ENCODE data around the gene CCT8.
"Not testable (repeated sequence)": the region's sequence is repeated elsewhere in the genome, so short reads cannot be mapped to it uniquely, and the experiment has no call there.

CCT8 gene

GRCh38 chr21:29080454-29080941 lies 7.0 kb upstream of the CCT8 start:
- H3K4me2 ChIP-seq (ENCODE audit: low read depth, low read length, poor library complexity, severe bottlenecking) = no peak overlapping the region
- no peak overlapping the region for H3K4me3 ChIP-seq (ENCODE audit: insufficient read depth, low read length, poor library complexity, severe bottlenecking)
- H3K9ac ChIP-seq (ENCODE audit: low read length) = no peak overlapping the region
- no peaks in the 10 kb centered on the region for H3K9me3 ChIP-seq (ENCODE audit: insufficient read depth, low read length)
- no peaks in the 10 kb centered on the region for H3K27me3 ChIP-seq (ENCODE audit: low read length)
- no peak overlapping the region for H2AFZ ChIP-seq (ENCODE audit: low read depth, low read length, severe bottlenecking)
- peaks cover 5% of the 10 kb centered on the region; the same call in 1 of the 2 replicates for H3K79me2 ChIP-seq (ENCODE audit: insufficient read depth, low read length)
- no peak overlapping the region for H3K27ac ChIP-seq (ENCODE audit: low read depth, low read length)
- no peaks in the 10 kb centered on the region for H4K20me1 ChIP-seq (ENCODE audit: low read depth, low read length)
- H3K36me3 ChIP-seq (ENCODE audit: low read length) = no peaks in the 10 kb centered on the region
- H3K9me2 ChIP-seq (replicated peaks; ENCODE audit: insufficient read depth, low read length) = no peaks in the 10 kb centered on the region
- no peak for TF ChIP-seq EZH2phosphoT487 (conservative IDR thresholded peaks at IDR 0.05; ENCODE audit: low read length)
- peaks cover 27% of the 10 kb centered on the region for H3F3A ChIP-seq (ENCODE audit: insufficient read depth)

DNA sequence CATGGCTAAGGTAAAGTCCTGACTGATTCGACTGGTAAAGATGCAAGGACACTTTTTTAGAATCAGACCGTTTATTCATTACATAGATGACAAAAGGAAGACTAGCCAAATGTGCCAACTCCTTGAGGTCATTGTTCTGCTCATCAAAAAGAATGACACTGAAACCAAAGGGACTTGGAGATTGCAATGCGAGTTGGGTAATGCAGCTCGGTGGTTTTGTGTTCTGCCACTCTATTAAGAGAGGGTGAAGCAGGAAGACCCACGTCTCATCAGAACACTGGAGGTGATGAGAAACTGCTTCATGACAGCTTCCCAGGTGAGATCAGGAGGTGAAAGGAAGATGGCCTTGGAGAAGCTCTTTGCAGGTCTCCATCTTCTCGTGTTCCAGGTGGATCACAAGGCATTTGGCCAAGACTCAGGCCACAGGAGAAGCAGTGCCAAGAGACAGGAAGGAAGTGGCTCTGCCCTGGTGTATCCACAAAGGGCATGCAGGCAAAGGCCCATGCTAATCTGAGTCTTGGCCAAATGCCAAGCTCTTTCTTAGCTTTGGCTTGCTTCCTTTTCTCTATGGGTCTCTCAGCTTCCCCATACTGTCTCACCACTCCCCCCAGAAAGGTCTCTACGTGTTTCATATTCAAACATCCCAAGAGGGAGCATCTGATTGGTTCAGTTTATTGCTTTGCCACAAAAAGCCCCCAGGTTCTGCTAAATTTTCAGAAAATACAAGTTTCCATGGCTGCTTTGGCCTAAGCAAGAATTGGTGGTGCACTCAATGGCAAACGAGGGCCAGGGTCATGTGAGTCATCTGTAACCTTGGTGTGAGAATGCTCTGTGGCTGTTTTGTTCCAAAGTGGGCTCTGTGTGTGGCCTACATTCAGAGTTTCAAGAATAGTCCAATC lies 5.7 kb upstream of the CCT8 start:
- H3K36me3 ChIP-seq (ENCODE audit: low read length) = no peaks in the 10 kb centered on the region
- H3K27ac ChIP-seq (ENCODE audit: low read depth, low read length) = peak overlapping the region; percentile 74
- no peaks in the 10 kb centered on the region for H4K20me1 ChIP-seq (ENCODE audit: low read depth, low read length)
- no peaks in the 10 kb centered on the region for H3K9me2 ChIP-seq (replicated peaks; ENCODE audit: insufficient read depth, low read length)
- no peak overlapping the region for H3K4me3 ChIP-seq (ENCODE audit: insufficient read depth, low read length, poor library complexity, severe bottlenecking)
- H3K9ac ChIP-seq (ENCODE audit: low read length) = peak overlapping the region; percentile 24; the same call in 1 of the 2 replicates
- peaks cover 31% of the 10 kb centered on the region for H3F3A ChIP-seq (ENCODE audit: insufficient read depth)
- TF ChIP-seq CTCF (IDR thresholded peaks at IDR 0.05; ENCODE audit: insufficient read depth, low read length, poor library complexity, severe bottlenecking) = no peak
- TF ChIP-seq EZH2phosphoT487 (conservative IDR thresholded peaks at IDR 0.05; ENCODE audit: low read length) = no peak
- no peaks in the 10 kb centered on the region for H3K27me3 ChIP-seq (ENCODE audit: low read length)
- peaks cover 5% of the 10 kb centered on the region; the same call in 1 of the 2 replicates for H3K79me2 ChIP-seq (ENCODE audit: insufficient read depth, low read length)
- H3K4me2 ChIP-seq (ENCODE audit: low read depth, low read length, poor library complexity, severe bottlenecking) = peak overlapping the region; percentile 68
- H2AFZ ChIP-seq (ENCODE audit: low read depth, low read length, severe bottlenecking) = peak overlapping the region; percentile 61
- H3K9me3 ChIP-seq (ENCODE audit: insufficient read depth, low read length) = no peaks in the 10 kb centered on the region

DNA sequence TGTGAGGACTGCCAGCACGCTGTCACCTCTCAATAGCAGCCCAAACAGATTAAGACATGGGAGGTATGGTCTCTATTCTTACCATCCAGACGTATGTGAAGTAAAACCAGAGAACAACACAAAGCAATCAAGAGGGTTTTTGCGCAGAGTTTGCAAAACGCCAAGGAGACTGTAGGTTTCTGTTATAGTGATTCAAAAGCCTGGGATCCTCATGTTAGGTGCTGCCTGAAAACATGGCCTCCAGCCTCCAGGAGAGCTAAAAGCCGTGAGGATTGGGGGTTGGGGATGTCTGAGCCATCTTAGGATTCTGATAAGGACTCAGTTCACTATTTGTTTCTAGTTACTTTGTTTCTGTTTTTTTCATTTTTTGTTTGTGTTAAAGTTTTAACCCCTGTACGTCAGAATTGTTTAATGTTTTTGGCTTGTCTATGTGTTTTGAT lies 4.2 kb upstream of the CCT8 start:
- Histone ChIP-seq H3F3A (ENCODE audit: insufficient read depth) (peaks cover 32% of the 10 kb centered on the region), H3K9me3 (ENCODE audit: insufficient read depth, low read length) (no peaks in the 10 kb centered on the region), H3K4me2 (ENCODE audit: low read depth, low read length, poor library complexity, severe bottlenecking) (peak overlapping the region; percentile 68), H3K27me3 (ENCODE audit: low read length) (no peaks in the 10 kb centered on the region), H3K4me3 (ENCODE audit: insufficient read depth, low read length, poor library complexity, severe bottlenecking) (peak overlapping the region; percentile 37), H3K9ac (ENCODE audit: low read length) (peak overlapping the region; percentile 59), H3K27ac (ENCODE audit: low read depth, low read length) (peak overlapping the region; percentile 74), H4K20me1 (ENCODE audit: low read depth, low read length) (peaks cover 1% of the 10 kb centered on the region; the same call in 1 of the 2 replicates), H2AFZ (ENCODE audit: low read depth, low read length, severe bottlenecking) (peak overlapping the region; percentile 94), H3K36me3 (ENCODE audit: low read length) (no peaks in the 10 kb centered on the region; the same call in 1 of the 2 replicates), H3K9me2 (replicated peaks; ENCODE audit: insufficient read depth, low read length) (no peaks in the 10 kb centered on the region), H3K79me2 (ENCODE audit: insufficient read depth, low read length) (peaks cover 14% of the 10 kb centered on the region)
- no peak for TF ChIP-seq EZH2phosphoT487 (conservative IDR thresholded peaks at IDR 0.05; ENCODE audit: low read length)
- TF ChIP-seq CTCF (IDR thresholded peaks at IDR 0.05; ENCODE audit: insufficient read depth, low read length, poor library complexity, severe bottlenecking) = no peak

GRCh38 chr21:29076731-29077640 lies 3.5 kb upstream of the CCT8 start:
- not testable (repeated sequence) for H3K27me3 ChIP-seq (ENCODE audit: low read length); H3K9me3 ChIP-seq (ENCODE audit: insufficient read depth, low read length); H4K20me1 ChIP-seq (ENCODE audit: low read depth, low read length); H3K36me3 ChIP-seq (ENCODE audit: low read length); H3K9me2 ChIP-seq (replicated peaks; ENCODE audit: insufficient read depth, low read length)
- Histone ChIP-seq H3K79me2 (ENCODE audit: insufficient read depth, low read length) (peaks cover 20% of the 10 kb centered on the region), H2AFZ (ENCODE audit: low read depth, low read length, severe bottlenecking) (peak overlapping the region; percentile 94), H3K4me3 (ENCODE audit: insufficient read depth, low read length, poor library complexity, severe bottlenecking) (peak overlapping the region; percentile 37), H3K9ac (ENCODE audit: low read length) (peak overlapping the region; percentile 59), H3K4me2 (ENCODE audit: low read depth, low read length, poor library complexity, severe bottlenecking) (peak overlapping the region; percentile 68), H3F3A (ENCODE audit: insufficient read depth) (peaks cover 32% of the 10 kb centered on the region), H3K27ac (ENCODE audit: low read depth, low read length) (peak overlapping the region; percentile 74)
